Naive B cell (primary cell): ENCODE data around the gene PDIA5. TPM values are rescaled to one million over a fixed set of nuclear protein-coding genes. Genes with fewer than 3 reads are reported as not detected.
A peak's percentile ranks its signal among the peaks of the same experiment; 100 is the strongest.

Experiments
- ATAC-seq, 2 donors: fragments of 150-1000 bp; cut with Tn5 transposase; 2 replicates each; pipeline ENCODE4 v1.10.0; 2021; ENCODE audit warnings: low read depth in 2 of 2, mild to moderate bottlenecking in 2 of 2, moderate library complexity in 2 of 2
- DNase-seq: peaks from one replicate; pipeline ENCODE4 v3.0.0; 2022
- H3K27ac Mint-ChIP-seq, 6 donors: one replicate each; pipeline ENCODE4 v1.8.0; 2020 to 2022; ENCODE audit warnings: mild to moderate bottlenecking in 6 of 6, mixed read lengths in 6 of 6, moderate library complexity in 5 of 6, inconsistent platforms in 2 of 6
- H3K27me3 Mint-ChIP-seq, 3 donors: one replicate each; pipeline ENCODE4 v1.8.0; 2021 to 2022; ENCODE audit warnings: mixed read lengths in 3 of 3, mild to moderate bottlenecking in 1 of 3
- H3K36me3 Mint-ChIP-seq, 2 donors: one replicate each; pipeline ENCODE4 v1.8.0; 2020 to 2022; ENCODE audit warnings: mixed read lengths in 2 of 2, inconsistent platforms in 1 of 2, mild to moderate bottlenecking in 1 of 2
- H3K4me1 Mint-ChIP-seq, 3 donors: one replicate each; pipeline ENCODE4 v1.8.0; 2020 to 2022; ENCODE audit warnings: mixed read lengths in 3 of 3, inconsistent platforms in 1 of 3, mild to moderate bottlenecking in 1 of 3, moderate library complexity in 1 of 3
- H3K4me3 Mint-ChIP-seq, 8 donors: one replicate each; pipeline ENCODE4 v1.8.0; 2020 to 2022; ENCODE audit warnings: mild to moderate bottlenecking in 8 of 8, mixed read lengths in 8 of 8, moderate library complexity in 8 of 8, inconsistent platforms in 2 of 8
- H3K9me3 Mint-ChIP-seq, 7 donors: one replicate each; pipeline ENCODE4 v1.8.0; 2020 to 2022; ENCODE audit warnings: mixed read lengths in 7 of 7, mild to moderate bottlenecking in 5 of 7, inconsistent platforms in 2 of 7, moderate library complexity in 1 of 7
- polyA plus RNA-seq, 6 donors: library from polyadenylated mRNA; unstranded; fragments of 300-500 nt; fragmentation: Illumina TruSeq; gene quantifications; one replicate each; pipeline ENCODE4 v1.2.3, GENCODE V29; 2021; ENCODE audit warnings: low read depth in 6 of 6

Gene PDIA5
- polyA plus RNA-seq, 6 donors from 2014 or later, result 1.7 to 4.4 (median 2.2) TPM

- ATAC-seq (no peak), DNase-seq (no peak)
- H3K27me3 Mint-ChIP-seq, result no peaks in the 10 kb centered on the region
- no peak overlapping the region for H3K27ac Mint-ChIP-seq
- no peaks in the 10 kb centered on the region for H3K4me1 Mint-ChIP-seq
- no peaks in the 10 kb centered on the region for H3K9me3 Mint-ChIP-seq
- peaks cover 16 to 22% of the 10 kb centered on the region in 2 donors for H3K36me3 Mint-ChIP-seq
- H3K4me3 Mint-ChIP-seq, result no peak overlapping the region
Measured at GRCh38 chr3:123123716-123124616, 57.1 kb downstream of the PDIA5 start.

GRCh38 chr3:123124971-123125370 is 58.1 kb downstream of the PDIA5 start:
- H3K9me3 Mint-ChIP-seq, result no peaks in the 10 kb centered on the region
- no peaks in the 10 kb centered on the region for H3K4me1 Mint-ChIP-seq
- H3K27ac Mint-ChIP-seq, result no peak overlapping the region
- no peaks in the 10 kb centered on the region for H3K27me3 Mint-ChIP-seq
- no peak for ATAC-seq
- H3K4me3 Mint-ChIP-seq, result no peak overlapping the region
- H3K36me3 Mint-ChIP-seq, result peaks cover 16 to 23% of the 10 kb centered on the region in 2 donors
- DNase-seq, result no peak

DNA sequence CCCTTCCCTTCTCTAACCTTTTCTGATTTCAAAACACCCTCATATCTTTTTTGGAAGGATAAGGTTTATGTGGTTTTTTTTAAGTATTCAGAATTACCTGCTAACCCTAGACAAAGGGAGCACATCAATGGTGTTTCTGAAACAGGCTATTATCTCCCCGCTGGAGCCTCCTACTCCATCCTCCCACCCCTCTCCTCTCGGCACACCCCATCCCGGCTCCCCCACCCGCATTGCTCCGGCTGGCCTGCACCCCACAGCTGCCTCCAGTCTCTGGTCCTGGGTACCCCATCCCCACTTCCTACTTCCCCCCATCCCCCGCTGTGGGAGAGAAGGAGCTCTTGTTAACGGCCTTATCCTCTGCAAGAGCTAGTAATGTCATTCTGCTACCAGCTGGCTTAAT is 59.2 kb downstream of the PDIA5 start:
- H3K4me3 Mint-ChIP-seq, result no peak overlapping the region
- no peaks in the 10 kb centered on the region for H3K27me3 Mint-ChIP-seq
- H3K36me3 Mint-ChIP-seq, result peaks cover 12 to 23% of the 10 kb centered on the region in 2 donors
- H3K27ac Mint-ChIP-seq, result no peak overlapping the region
- no peak for ATAC-seq
- DNase-seq, result no peak
- H3K9me3 Mint-ChIP-seq, result no peaks in the 10 kb centered on the region
- H3K4me1 Mint-ChIP-seq, result no peaks in the 10 kb centered on the region

- no peaks in the 10 kb centered on the region for H3K27me3 Mint-ChIP-seq
- peaks cover 7 to 17% of the 10 kb centered on the region in 2 donors for H3K36me3 Mint-ChIP-seq
- DNase-seq (no peak), ATAC-seq (no peak)
- H3K4me1 Mint-ChIP-seq, result no peaks in the 10 kb centered on the region
- H3K9me3 Mint-ChIP-seq, result no peaks in the 10 kb centered on the region
- H3K27ac Mint-ChIP-seq, result no peak overlapping the region
- H3K4me3 Mint-ChIP-seq, result no peak overlapping the region
Measured at GRCh38 chr3:123126653-123127052, 59.8 kb downstream of the PDIA5 start.

- Mint-ChIP-seq H3K9me3 (no peaks in the 10 kb centered on the region), H3K27me3 (no peaks in the 10 kb centered on the region), H3K36me3 (peaks cover 7 to 10% of the 10 kb centered on the region in 2 donors), H3K4me1 (no peaks in the 10 kb centered on the region), H3K27ac (no peak overlapping the region), H3K4me3 (no peak overlapping the region)
- no peak for ATAC-seq
- no peak for DNase-seq
Measured at GRCh38 chr3:123129092-123129491, 62.3 kb downstream of the PDIA5 start.

DNA sequence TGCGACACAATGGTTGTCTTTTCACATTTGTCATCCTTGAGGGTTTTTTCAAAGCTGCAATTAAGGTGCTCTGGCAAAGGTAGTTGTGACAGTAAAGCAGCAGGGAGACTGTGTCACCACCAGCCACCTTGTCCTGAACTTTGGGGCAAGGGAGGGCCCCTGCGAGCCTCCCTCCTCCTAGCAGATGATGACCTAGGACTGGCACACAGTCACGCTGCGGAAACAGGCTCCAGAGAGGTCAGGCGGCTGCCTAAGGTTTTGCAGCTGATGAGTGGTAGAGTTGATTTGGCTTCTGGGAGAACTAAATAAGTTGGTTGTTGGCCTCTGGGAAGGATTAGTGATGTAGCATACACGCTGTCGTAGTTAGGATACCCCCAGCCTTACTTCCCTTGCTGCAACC is 62.7 kb downstream of the PDIA5 start:
- DNase-seq (no peak), ATAC-seq (no peak)
- no peaks in the 10 kb centered on the region for H3K9me3 Mint-ChIP-seq
- H3K4me1 Mint-ChIP-seq, result no peaks in the 10 kb centered on the region
- peaks cover 7 to 10% of the 10 kb centered on the region in 2 donors for H3K36me3 Mint-ChIP-seq
- H3K27ac Mint-ChIP-seq, result no peak overlapping the region
- H3K4me3 Mint-ChIP-seq, result no peak overlapping the region
- H3K27me3 Mint-ChIP-seq, result no peaks in the 10 kb centered on the region

- ATAC-seq (no peak), DNase-seq (no peak)
- H3K36me3 Mint-ChIP-seq, result peaks cover 3 to 10% of the 10 kb centered on the region in 2 donors
- H3K9me3 Mint-ChIP-seq, result no peaks in the 10 kb centered on the region
- no peaks in the 10 kb centered on the region for H3K27me3 Mint-ChIP-seq
- H3K4me1 Mint-ChIP-seq, result no peaks in the 10 kb centered on the region
- peak overlapping the region in 1 of 6 donors; percentile 72 for H3K27ac Mint-ChIP-seq
- H3K4me3 Mint-ChIP-seq, result no peak overlapping the region
Measured at GRCh38 chr3:123130079-123130750, 63.4 kb downstream of the PDIA5 start.

DNA sequence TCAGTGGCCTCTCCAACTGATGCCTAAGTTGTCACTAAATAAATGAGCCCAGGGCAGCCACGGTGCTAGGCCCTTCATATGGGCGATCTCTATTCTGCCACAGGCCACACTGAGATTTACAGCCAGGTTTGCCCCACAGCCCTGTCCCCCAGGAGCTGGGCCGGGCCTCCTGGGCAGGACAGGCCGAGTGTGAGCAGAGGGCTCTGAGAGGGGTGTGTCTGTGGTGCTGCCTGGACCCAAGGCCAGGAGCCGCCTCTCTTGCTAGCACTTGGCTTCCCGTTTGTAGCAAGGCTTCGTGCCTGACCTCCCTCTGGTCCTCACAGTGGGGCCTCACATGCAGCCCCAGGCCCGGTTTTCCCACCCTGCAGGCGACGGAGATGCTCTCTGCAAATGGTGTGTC is 67.8 kb downstream of the PDIA5 start:
- H3K27ac Mint-ChIP-seq, result no peak overlapping the region
- no peaks in the 10 kb centered on the region for H3K9me3 Mint-ChIP-seq
- ATAC-seq (no peak), DNase-seq (no peak)
- no peak overlapping the region for H3K4me3 Mint-ChIP-seq
- H3K27me3 Mint-ChIP-seq, result no peaks in the 10 kb centered on the region
- no peaks in the 10 kb centered on the region for H3K36me3 Mint-ChIP-seq
- H3K4me1 Mint-ChIP-seq, result no peaks in the 10 kb centered on the region

- H3K4me3 Mint-ChIP-seq, result no peak overlapping the region
- ATAC-seq (no peak), DNase-seq (no peak)
- no peaks in the 10 kb centered on the region for H3K9me3 Mint-ChIP-seq
- H3K36me3 Mint-ChIP-seq, result no peaks in the 10 kb centered on the region
- no peaks in the 10 kb centered on the region for H3K4me1 Mint-ChIP-seq
- no peaks in the 10 kb centered on the region for H3K27me3 Mint-ChIP-seq
- no peak overlapping the region for H3K27ac Mint-ChIP-seq
Measured at GRCh38 chr3:123137001-123137400, 70.2 kb downstream of the PDIA5 start.

DNA sequence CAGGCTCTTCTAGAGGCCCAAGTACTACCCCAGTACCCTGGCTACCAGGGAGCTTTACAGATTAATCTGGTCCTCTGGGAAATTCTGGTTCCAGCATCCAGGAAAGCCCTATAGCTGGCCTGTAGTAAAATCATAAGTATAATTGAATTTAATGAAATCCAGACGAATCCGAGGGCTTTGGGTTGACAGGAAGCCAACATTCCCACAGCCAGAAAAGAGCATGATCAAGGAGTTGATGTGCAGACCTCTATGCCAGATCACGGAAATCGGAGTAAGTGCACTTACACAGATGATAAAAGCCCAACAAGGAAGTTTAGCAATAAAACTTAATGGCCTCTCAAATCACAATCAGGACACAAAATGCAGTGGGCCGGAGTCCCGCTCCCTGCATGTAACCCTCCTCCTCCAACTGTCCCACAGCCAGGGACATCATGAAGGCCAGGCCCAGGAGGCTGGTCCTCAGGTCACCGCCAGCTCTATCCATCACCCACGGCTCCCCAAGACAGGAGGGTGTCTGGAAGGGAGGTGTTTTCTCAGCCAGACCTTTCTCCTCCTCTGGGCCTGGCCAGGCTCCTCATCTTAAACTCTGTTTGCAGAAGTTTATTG is 72.1 kb downstream of the PDIA5 start:
- no peaks in the 10 kb centered on the region for H3K9me3 Mint-ChIP-seq
- H3K4me3 Mint-ChIP-seq, result no peak overlapping the region
- H3K27ac Mint-ChIP-seq, result no peak overlapping the region
- no peaks in the 10 kb centered on the region for H3K36me3 Mint-ChIP-seq
- ATAC-seq (no peak), DNase-seq (no peak)
- H3K4me1 Mint-ChIP-seq, result no peaks in the 10 kb centered on the region
- H3K27me3 Mint-ChIP-seq, result no peaks in the 10 kb centered on the region

GRCh38 chr3:123139522-123139921 is 72.7 kb downstream of the PDIA5 start:
- Mint-ChIP-seq H3K4me3 (no peak overlapping the region), H3K9me3 (no peaks in the 10 kb centered on the region), H3K36me3 (no peaks in the 10 kb centered on the region), H3K4me1 (no peaks in the 10 kb centered on the region), H3K27me3 (no peaks in the 10 kb centered on the region), H3K27ac (peak overlapping the region in 1 of 6 donors; percentile 0)
- ATAC-seq (no peak), DNase-seq (no peak)

GRCh38 chr3:123140550-123140949 is 73.7 kb downstream of the PDIA5 start:
- no peaks in the 10 kb centered on the region for H3K27me3 Mint-ChIP-seq
- peak overlapping the region in 1 of 6 donors; percentile 36 for H3K27ac Mint-ChIP-seq
- H3K4me3 Mint-ChIP-seq, result no peak overlapping the region
- no peaks in the 10 kb centered on the region for H3K4me1 Mint-ChIP-seq
- no peak for ATAC-seq
- DNase-seq, result no peak
- no peaks in the 10 kb centered on the region for H3K9me3 Mint-ChIP-seq
- H3K36me3 Mint-ChIP-seq, result no peaks in the 10 kb centered on the region

DNA sequence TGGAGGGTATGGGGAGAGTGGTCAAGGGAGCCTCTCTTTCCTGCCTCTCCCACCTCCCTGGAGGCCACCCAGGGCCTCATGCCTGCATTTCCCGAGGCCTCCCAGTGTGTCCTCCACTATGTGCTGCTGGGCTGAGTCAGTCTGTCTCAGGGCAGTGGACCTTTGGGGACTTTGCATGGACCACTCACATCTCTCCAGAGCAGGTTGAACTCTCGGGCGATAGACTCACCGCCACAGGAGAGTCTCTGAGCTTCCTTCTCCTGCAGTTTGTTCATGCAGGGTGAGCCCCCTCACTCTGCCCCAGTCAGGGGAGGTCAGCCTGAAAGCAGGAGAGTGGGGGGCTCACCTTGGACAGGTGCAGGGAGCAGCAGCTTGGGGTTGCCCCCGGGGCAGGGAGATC is 74.5 kb downstream of the PDIA5 start:
- peak overlapping the region in 1 of 6 donors; percentile 15 for H3K27ac Mint-ChIP-seq
- H3K4me1 Mint-ChIP-seq, result no peaks in the 10 kb centered on the region
- no peak for ATAC-seq
- H3K9me3 Mint-ChIP-seq, result no peaks in the 10 kb centered on the region
- no peak for DNase-seq
- H3K36me3 Mint-ChIP-seq, result no peaks in the 10 kb centered on the region
- no peaks in the 10 kb centered on the region for H3K27me3 Mint-ChIP-seq
- no peak overlapping the region for H3K4me3 Mint-ChIP-seq
